ENCODE results near the gene PNN. TPM values are rescaled to one million over a fixed set of nuclear protein-coding genes. Genes with fewer than 3 reads are reported as not detected.
"Not testable (repeated sequence)": the region's sequence is repeated elsewhere in the genome, so short reads cannot be mapped to it uniquely, and the experiment has no call there.

PNN gene
- total and polyA plus RNA-seq, 2 of the 4 experiments (the other 2 are of a cell fraction): 14.9 to 28.8 TPM

DNA sequence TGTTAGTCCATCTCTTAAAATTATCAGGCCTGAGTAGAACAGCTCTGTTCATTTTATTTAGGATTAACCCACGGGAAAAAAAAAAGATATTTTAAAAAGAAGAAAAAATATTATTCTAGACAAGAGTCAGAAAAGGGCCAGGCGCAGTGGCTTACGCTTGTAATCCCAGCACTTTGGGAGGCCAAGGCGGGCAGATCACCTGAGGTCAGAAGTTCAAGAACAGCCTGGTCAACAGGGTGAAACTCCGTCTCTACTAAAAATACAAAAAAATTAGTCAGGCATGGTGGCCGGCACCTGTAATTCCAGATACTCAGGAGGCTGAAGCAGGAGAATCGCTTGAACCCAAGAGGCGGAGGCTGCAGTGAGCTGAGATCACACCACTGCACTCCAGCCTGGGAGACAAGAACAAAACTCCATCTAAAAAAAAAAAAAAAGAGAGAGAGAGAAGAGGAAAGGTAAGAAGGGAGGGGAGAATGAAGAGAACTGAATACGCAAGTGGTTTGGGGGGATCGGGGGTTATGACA is 7.2 kb upstream of the PNN start:
- H3K36me3 ChIP-seq (ENCODE audit: control insufficient read depth, insufficient read depth, low read length); H2BK5ac ChIP-seq (ENCODE audit: low read depth, low read length, poor library complexity, severe bottlenecking); in situ Hi-C loops (cut with MboI; ENCODE audit: low sequenced_read_pairs); H3K14ac ChIP-seq (replicated peaks; ENCODE audit: low read depth, low read length); H3K56ac ChIP-seq (ENCODE audit: extremely low read depth, insufficient read depth, low read length); H3K4ac ChIP-seq (ENCODE audit: low read depth, low read length); H2BK20ac ChIP-seq (ENCODE audit: low read depth, low read length); intact Hi-C loops (cut with micrococcal nuclease); H3K4me2 ChIP-seq (ENCODE audit: low read depth, low read length); H4K8ac ChIP-seq (ENCODE audit: low read depth in 2 of 2, low read length in 2 of 2); H3K27ac ChIP-seq (ENCODE audit: insufficient read depth, low read length); H3K4me1 ChIP-seq (ENCODE audit: control insufficient read depth, insufficient read depth, low read length); H2AK5ac ChIP-seq (ENCODE audit: low read depth, low read length); H3K23ac ChIP-seq (ENCODE audit: low read depth, low read length); POLR2A ChIA-PET (ENCODE audit: unreplicated experiment); H3K9me3 ChIP-seq (ENCODE audit: control insufficient read depth, insufficient read depth, low read length); H2BK120ac ChIP-seq (ENCODE audit: low read depth, low read length); H4K20me1 ChIP-seq (ENCODE audit: insufficient read depth, low read length); ATAC-seq (ENCODE audit: low read depth); H4K91ac ChIP-seq (ENCODE audit: insufficient read depth, low read depth, low read length); H2BK15ac ChIP-seq (ENCODE audit: low read depth, low read length); BruUV-seq (replicated peaks); H3K9me1 ChIP-seq (ENCODE audit: insufficient read depth, low read length); H3K4me3 ChIP-seq (ENCODE audit: insufficient read depth, low read depth, low read length); H3K9ac ChIP-seq (ENCODE audit: low read depth, low read length); H2AFZ ChIP-seq (replicated peaks; ENCODE audit: low read length, poor library complexity); H4K5ac ChIP-seq (ENCODE audit: low read depth, low read length); dilution Hi-C loops (cut with HindIII; ENCODE audit: low sequenced_read_pairs, unreplicated experiment); H2AK9ac ChIP-seq (replicated peaks; ENCODE audit: low read depth, low read length, poor library complexity); H3K27me3 ChIP-seq (ENCODE audit: control insufficient read depth, insufficient read depth, low read length); CTCF ChIA-PET; H3K18ac ChIP-seq (ENCODE audit: low read depth, low read length); DNase-seq: not testable (repeated sequence)
- H3K79me1 ChIP-seq (ENCODE audit: low read depth in 1 of 2, low read length in 2 of 2): peaks cover 19 to 43% of the 10 kb centered on the region in 2 experiments
- WGBS, 2 experiments (ENCODE audit: extremely low coverage in 2 of 2, insufficient read length in 1 of 2): 100% methylated on average over 1 of the region's 10 CpGs; no CpG with 5 or more reads in 1 of the 2 experiments
